OCI-M2 (cell line): ENCODE data around the gene POLH.

Source experiments
- DNase-seq: peaks from one replicate; lab custom pipeline; 2025; ENCODE audit not compliant: unreplicated experiment; lab: John Stamatoyannopoulos, UW

The POLH gene

DNA sequence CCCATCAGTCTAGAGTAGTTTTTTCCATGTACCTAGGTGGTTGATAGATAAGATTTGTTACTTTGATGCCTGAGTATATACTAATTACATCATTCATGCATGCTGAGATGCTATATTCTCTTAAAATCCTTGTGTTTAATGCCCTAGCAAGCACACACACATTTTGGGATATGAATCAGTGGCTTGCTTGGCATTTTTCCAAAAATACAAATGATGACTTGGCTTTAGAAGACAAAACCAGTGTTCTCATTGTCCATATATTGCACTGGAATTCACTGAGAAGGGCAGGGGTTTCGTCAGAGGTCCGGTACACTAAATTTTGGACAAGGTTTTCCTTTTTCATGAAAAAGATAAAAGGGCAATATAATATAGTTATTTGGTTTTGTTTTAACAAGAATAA lies 28.2 kb downstream of the POLH start:
- DNase-seq, result no peak

DNA sequence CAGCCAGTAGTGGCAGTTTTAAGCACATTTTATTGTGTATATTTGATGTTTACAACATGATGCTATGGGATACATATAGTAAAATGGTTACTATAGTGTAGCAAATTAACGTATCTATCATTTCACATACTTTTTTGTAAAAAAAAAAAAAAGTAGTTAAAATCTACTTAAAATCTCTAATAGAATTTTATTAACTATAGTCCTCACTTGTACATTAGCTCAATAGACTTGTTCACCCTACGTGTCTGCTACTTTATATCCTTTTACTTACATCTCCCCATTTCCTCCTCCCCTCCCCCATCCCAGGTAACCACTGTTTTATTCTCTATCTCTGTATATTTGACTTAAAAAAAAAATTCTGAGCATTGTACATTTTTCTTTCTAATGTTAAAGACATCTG lies 30.0 kb downstream of the POLH start:
- no peak for DNase-seq

DNA sequence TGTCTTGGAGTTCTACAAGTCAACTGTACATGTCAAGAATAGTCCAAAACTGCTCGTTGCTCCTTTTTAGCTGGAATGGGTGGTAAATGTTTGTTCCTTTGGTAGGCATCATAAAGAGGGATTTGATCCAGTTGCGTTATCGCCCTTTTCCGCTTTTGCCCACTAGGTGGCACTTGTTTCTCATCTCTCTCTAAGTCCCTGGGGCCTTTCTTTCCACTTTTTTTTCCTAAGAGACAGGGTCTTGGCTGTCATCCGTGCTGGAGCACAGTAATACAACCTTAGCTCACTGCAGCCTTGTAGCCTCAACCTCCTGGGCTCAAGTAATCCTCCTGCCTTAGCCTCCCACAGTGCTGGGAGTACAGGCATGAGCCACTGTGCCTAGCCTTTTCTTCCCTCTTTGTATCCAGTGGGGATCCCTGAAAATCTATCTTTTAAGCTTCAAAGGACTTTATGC lies 32.4 kb downstream of the POLH start:
- DNase-seq, result peak; percentile 64

DNA sequence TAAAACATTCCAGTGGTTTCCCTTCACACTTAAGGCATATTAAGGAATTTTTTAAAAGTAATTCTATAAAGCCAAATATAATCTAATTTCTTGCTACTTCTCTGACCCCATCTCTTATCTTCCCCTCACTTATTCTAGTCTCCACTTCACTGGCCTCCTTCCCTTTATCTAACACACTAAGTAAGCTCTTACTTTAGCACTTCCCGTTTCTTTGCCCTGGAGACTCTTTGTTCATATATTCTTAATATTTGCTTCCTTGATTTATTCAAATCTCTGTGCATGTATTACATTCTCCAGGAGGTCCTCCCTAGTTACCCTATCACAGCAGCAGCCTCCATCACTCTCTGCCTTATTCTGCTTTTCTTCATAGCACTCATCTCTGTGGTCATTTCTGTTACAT lies 32.8 kb downstream of the POLH start:
- no peak for DNase-seq

DNA sequence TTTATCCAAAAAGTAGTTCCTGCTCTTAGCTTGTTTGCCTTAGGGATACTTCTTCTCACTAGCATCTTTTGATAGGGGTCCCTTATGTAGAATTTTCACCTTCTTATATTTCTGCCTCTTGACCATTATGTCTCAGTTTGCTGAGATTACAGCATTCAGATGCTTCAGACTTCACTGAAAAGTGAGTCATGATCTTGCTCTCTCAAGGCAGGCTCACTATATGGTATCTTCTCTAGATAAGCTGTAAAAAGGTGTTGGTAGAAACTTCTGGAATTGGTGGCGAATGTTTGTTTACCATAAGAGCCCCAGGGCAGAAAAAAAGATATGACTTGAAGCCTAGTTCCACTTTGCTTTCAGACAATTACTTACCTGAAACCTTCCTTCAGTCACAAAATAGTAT lies 33.4 kb downstream of the POLH start:
- DNase-seq, result no peak

DNA sequence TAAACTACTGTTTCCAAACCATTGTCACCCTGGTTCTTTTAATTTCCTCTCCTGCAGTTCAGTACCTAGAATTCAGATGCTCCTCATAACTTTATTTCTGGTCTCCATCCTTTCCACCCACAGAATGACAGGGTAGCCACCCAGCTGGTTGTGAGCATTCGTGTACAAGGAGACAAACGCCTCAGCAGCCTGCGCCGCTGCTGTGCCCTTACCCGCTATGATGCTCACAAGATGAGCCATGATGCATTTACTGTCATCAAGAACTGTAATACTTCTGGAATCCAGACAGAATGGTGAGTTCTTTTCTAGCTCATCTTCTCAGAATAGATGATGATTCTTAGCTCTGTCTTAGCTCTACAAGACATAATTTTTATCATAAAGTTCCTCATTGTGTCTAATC lies 34.4 kb downstream of the POLH start:
- no peak for DNase-seq

DNA sequence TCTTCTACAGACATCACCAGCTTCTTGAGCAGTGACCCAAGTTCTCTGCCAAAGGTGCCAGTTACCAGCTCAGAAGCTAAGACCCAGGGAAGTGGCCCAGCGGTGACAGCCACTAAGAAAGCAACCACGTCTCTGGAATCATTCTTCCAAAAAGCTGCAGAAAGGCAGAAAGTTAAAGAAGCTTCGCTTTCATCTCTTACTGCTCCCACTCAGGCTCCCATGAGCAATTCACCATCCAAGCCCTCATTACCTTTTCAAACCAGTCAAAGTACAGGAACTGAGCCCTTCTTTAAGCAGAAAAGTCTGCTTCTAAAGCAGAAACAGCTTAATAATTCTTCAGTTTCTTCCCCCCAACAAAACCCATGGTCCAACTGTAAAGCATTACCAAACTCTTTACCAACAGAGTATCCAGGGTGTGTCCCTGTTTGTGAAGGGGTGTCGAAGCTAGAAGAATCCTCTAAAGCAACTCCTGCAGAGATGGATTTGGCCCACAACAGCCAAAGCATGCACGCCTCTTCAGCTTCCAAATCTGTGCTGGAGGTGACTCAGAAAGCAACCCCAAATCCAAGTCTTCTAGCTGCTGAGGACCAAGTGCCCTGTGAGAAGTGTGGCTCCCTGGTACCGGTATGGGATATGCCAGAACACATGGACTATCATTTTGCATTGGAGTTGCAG lies 37.9 kb downstream of the POLH start:
- DNase-seq, result no peak

DNA sequence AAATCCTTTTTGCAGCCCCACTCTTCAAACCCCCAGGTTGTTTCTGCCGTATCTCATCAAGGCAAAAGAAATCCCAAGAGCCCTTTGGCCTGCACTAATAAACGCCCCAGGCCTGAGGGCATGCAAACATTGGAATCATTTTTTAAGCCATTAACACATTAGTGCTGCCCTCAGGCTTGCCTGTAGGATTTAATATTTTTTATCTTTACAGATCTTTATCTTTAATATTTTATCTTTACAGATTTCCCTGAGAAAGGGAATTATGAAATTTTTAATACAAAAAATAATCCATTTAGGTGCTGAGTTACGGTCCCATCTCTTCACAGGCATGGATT lies 38.4 kb downstream of the POLH start:
- no peak for DNase-seq

DNA sequence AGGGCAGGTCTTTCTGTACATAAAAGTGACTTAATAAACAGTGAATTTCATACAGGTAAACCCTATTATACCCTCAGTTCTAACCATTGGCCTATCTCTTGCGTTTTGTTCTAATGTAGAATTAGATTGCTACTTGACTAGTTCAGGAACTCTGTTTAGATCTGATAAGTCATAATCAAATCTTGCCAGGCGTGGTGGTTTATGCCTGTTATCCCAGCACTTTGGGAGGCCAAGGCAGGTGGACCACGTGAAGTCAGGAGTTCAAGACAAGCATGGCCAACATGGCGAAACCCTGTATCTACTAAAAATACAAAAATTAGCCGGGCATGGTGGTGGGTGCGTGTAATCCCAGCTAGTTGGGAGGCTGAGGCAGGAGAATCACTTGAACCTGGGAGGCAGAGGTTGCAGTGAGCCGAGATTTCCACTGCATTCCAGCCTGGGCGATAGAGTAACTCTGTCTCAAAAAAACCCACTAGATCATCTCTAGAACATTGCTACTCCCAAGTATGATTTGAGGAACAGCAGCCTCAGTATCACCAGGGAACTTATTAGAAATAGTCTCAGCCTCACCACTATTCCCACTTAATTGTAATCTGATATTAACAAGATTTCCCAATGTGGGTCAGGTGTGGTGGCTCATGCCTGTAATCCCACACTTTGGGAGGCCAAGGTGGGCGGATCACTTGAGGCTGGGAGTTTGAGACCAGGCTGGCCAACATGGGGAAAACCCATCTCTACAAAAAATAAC lies 40.9 kb downstream of the POLH start:
- no peak for DNase-seq

DNA sequence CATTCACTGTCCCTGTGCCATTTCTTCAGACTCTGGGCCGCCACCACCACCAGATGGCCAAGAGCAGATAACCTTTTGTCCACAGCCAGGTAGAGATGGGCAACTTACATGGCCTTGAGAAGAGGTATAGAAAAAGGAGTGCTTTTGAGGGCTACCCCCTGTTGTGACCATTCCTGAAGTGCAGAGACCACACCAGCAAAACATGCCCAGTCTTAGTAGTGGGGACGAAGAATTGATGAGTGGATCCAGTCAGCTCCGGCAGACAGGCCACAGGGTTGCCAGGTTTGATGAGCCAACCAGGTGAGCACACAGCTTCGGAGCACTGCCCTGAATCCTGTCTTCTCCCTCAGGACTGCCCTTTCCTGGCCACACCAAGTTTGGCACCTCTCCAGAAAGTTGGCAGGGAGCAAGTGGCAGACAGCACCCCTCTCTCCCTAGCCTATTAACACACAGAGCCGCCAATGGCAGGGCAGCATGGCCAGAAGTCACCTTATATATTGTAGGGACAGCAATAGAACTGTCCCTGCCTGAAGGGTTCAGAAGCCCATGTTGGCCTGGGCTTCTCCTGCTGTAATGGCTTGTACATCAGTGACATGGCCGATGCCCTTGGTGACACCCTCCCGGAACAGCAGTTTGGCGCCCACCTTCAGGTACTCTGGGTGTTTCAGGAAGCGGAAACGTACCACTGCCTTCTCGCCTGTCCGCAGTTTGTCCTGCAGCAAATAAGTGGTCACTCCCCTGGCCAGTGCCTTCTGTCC lies 45.3 kb downstream of the POLH start:
- no peak for DNase-seq

DNA sequence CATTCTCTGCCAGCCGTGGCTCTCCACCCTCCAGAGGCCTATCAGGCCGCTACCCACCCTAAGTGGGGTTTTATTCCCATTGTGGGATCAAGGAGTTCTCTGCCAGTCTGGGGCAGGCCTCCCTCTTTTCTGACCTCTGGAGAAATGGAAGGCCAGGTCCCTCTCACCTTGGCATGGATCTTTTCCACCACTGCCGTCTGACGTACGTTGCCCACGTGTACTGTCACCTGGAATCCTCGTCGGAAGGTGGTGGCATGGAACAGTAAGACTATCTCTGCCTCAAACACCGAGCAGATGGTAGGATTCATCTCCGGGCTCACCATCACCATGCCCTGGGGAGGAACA lies 45.8 kb downstream of the POLH start:
- DNase-seq, result no peak

DNA sequence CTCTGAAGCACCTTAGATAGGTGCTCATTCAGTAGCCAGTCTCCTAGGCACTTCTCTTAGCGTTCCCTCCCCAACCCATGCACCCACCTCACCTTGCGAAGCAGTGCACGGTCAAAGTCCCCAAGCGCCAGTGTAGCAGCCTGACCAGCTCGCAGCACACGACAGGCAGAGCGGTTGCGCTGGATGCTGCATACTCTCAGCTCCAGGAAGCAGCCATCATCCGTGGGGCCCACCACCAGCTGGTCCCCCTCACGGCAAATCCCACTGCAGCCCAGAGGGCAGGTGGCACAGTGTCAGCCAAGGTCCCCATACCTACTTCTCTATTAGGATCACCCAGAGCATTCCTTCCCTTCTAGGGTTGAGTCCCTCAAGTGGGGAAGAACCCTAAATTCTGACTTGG lies 46.6 kb downstream of the POLH start:
- no peak for DNase-seq

DNA sequence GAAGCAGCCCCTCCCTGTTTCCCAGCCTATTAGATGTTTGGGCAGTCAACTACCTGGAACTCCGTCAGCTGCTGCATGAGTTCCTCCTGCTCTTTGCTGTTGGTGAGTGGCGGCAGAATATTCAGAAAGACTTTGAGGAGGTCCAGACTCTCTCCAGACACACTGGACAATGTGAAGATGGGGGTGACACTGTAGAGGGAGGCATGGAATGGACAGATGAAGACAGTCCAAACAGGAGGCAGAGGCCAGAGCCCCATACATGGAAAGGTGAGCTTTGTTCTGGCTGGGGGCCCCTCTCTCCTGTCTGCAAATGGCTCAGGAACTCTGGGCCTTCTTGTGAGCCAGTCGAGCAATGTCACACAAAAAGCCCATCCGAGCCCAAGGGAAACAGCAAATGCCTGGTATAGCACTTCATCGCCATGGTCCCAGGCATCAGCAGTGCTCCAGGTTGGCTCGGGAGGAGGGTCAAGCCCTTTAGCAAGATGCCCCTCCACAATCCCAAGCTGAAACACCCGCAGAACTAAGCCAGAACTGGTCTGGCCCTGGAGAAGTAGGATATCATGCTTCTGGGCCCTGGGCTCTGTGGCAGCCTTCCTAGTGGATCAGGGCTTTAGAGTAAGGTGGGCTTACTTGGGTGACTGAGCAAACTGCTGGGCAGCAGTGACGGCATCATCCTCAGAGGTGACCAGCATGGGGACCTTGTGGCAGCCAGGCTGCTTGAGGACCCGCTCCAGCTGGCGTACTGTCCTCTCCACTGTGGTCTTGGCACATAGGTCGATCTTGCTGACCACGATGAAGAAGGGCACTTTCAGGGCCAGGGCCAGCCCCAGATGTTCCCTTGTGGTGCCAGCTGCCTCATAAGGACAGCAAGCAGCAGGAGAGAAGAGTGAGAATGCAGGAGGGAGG lies 48.1 kb downstream of the POLH start:
- DNase-seq, result no peak

DNA sequence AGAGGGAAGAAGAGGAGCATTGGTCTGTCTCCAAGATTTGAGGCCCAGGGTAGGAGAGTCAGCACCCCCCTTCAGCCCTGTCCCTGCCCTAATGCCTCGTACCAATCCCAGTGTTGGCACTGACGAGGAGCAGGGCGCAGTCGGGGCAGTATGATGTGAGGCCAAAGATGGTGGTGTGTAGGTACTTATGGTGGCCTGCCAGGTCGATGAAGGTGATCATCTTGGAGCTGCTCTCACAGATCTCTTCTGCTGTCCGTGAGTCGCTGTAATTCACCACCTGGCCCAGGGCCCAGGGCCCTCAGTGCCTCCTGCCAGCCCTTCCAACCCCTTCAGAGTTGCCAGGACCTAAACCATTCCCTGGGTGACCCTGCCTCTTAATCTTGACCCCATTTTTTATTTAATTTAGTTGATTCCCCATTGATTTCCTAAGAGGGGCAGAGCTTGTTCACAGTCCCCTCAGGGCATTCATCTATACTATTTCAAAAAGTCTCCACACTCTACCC lies 48.9 kb downstream of the POLH start:
- DNase-seq, result no peak

DNA sequence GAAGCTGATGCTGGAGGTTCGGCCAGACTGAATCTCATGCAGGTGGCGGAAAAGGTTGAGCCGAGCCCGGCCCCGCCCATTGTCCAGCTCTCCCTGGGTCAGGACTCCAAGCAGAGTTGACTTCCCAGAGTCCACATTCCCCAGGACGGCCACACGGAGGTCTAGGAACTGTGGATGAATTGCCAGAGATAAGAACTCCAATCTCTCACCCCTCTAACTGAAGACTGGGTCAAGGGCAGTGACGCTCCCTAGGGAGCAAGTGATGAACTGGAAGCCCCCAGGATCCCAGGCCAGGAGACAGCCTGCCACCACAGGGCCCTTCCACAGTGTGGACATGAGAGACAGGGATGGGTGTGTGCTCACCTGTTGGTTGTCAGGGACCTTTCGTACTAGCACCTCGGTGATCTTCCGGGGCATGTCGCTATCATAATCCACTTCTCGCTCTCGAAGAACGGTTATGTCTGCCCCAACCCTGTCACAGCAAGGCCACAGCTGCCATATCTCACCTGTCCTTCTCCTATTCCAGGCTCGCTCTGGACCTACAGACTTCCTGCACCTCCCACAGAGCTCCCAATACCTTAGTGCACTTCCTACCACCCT lies 49.5 kb downstream of the POLH start:
- no peak for DNase-seq

DNA sequence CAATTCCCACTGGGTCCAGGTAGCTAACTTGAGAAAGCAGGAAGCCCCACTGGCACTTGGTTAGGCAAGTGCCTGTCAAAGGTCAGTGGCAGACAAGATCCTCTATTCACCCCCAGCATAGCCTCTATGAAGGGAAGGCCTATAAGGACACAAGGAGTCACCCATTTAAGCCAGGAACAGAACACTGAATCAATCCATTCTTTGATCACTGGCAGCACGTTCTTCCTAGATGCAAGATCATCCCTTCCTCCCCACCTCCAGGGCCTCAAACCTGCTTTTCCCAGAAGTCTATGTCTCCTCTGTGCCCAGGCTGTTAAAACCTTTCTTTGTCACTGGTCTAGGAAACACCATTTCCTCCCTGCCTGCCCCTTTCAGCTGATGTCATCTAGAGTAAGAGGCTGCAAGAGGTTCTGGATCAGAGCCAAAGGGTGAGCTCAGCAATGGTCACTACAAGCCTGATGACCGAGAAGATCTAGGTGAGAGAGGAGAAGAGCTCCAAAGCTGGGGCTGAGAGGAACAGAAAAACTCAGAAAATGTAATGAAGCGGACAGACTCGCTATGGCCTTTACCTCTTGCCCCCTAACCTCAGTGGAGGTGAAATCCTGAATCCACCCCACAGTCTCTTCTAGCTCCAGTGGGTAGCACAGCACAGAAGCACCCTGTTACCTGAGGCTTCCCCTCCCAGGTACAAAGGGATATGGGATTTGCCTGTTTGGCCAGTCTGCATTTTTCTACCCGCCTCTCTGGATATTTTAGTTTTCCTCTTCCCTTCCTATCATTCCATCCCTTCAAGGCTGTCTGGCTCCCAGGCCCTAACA lies 51.2 kb downstream of the POLH start:
- DNase-seq, result no peak

DNA sequence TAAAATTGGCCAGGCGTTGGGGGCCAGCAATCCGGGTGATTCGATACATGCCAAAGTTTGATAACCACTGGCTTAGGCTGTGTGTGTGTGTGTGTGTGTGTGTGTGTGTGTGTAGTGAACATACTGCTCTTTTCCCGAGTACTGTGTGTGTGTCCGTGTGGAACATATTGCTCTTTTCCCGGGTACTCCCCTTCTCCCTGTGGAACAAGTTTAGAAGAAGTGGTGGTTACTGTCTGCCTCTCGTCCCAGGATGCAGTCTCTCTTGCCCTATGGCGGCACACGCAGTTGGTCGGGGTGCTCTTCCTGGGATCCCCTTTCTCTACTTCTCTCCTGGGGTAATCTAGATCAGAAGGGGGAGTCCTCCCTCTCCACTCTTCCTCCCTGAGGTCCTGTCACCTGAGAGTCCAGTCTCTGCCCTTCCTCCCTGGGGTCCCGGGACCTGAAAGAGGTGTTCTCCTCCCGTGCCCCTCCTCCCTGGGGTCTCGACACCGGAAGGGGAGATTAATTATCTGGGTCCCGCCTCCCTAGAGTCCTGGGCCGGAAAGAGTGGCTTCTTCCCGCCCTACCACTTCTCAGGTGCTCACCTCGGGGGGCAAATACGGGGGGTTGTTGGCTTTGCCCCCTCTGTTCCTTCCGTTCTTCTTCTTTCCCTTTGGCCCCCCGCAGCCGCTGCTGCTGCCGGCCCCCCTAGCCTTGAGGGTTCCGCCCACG lies 52.6 kb downstream of the POLH start:
- DNase-seq, result no peak

DNA sequence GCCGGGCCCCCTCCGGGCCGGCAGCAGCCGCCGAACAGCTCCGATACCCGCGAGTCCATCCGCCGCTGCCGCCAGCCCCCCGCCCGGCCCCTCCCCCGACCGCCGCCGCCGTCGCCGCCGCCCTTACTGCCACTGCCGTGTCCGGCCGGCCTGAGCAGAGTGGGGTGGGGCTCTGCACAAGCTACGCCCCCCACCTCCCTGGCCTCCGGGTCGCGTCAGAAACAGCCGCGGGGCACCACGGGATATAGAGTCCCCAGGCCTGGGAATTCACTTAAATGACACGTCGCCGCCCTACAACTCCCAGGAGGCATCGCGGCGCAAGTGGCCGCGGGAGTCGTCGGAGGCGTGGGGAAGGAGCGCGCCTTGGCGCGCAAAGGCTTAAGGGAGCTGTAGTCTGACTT lies 53.1 kb downstream of the POLH start, which contains the start of gene GTPBP2:
GTPBP2 (minus strand) TSS at position 161 of the 401 bp plus-strand sequence; CDS start at position 59, 102 bp downstream.
- peak; percentile 77 for DNase-seq
